ENCODE data around the gene APOBEC3H.
"Not testable (repeated sequence)": the region's sequence is repeated elsewhere in the genome, so short reads cannot be mapped to it uniquely, and the experiment has no call there.

APOBEC3H gene

GRCh38 chr22:39097098-39098020 is at the start of gene APOBEC3H:
APOBEC3H (plus strand) TSS chr22:39097244; CDS start chr22:39100279, 3,035 bp downstream.
- peak; percentile 13 for DNase-seq

- not testable (repeated sequence) for DNase-seq
Measured at GRCh38 chr22:39049486-39049885, 47.6 kb upstream of the APOBEC3H start.

- DNase-seq, result not testable (repeated sequence)
Measured at GRCh38 chr22:39051844-39052495, 45.1 kb upstream of the APOBEC3H start.

GRCh38 chr22:39055658-39056057 is 41.4 kb upstream of the APOBEC3H start:
- DNase-seq, result no peak

GRCh38 chr22:39061290-39061689 is 35.8 kb upstream of the APOBEC3H start:
- not testable (repeated sequence) for DNase-seq

GRCh38 chr22:39061951-39062350 is 35.1 kb upstream of the APOBEC3H start:
- not testable (repeated sequence) for DNase-seq

- not testable (repeated sequence) for DNase-seq
Measured at GRCh38 chr22:39063904-39064303, 33.1 kb upstream of the APOBEC3H start.

GRCh38 chr22:39066442-39067276 is 30.4 kb upstream of the APOBEC3H start:
- not testable (repeated sequence) for DNase-seq

- DNase-seq, result no peak
Measured at GRCh38 chr22:39068033-39068785, 28.8 kb upstream of the APOBEC3H start.

GRCh38 chr22:39070186-39070585 is 26.9 kb upstream of the APOBEC3H start:
- DNase-seq, result no peak

GRCh38 chr22:39072581-39072981 is 24.5 kb upstream of the APOBEC3H start:
- not testable (repeated sequence) for DNase-seq

- DNase-seq, result no peak
Measured at GRCh38 chr22:39073981-39074380, 23.1 kb upstream of the APOBEC3H start.

- DNase-seq, result not testable (repeated sequence)
Measured at GRCh38 chr22:39076155-39077025, 20.7 kb upstream of the APOBEC3H start.

- DNase-seq, result peak; percentile 62
Measured at GRCh38 chr22:39077026-39077840, 19.8 kb upstream of the APOBEC3H start, which contains the start of gene APOBEC3G. APOBEC3G (plus strand) TSS chr22:39077275; CDS start chr22:39077362, 87 bp downstream.

- not testable (repeated sequence) for DNase-seq
Measured at GRCh38 chr22:39077912-39078311, 19.1 kb upstream of the APOBEC3H start.

- no peak for DNase-seq
Measured at GRCh38 chr22:39078329-39078728, 18.7 kb upstream of the APOBEC3H start.

GRCh38 chr22:39079054-39079637 is 17.9 kb upstream of the APOBEC3H start:
- not testable (repeated sequence) for DNase-seq

GRCh38 chr22:39080052-39080762 is 16.8 kb upstream of the APOBEC3H start:
- no peak for DNase-seq

- no peak for DNase-seq
Measured at GRCh38 chr22:39081016-39081415, 16.0 kb upstream of the APOBEC3H start.
